Tibial nerve (tissue), 4 donors: ENCODE measurements around the gene GPX6. TPM values are rescaled to one million over a fixed set of nuclear protein-coding genes. Genes with fewer than 3 reads are reported as not detected.

ENCODE experiments used
- DNase-seq, 2 donors: peaks; one replicate each; pipeline ENCODE4 v3.0.0-alpha.2; 2019; ENCODE audit warnings: low spot score in 2 of 2
- H3K27ac ChIP-seq, 4 donors: fragments of 200-600 bp; sonication (generic) in 3 of 4; one replicate each; pipeline ENCODE4 v1.5.1; 2017 to 2019; ENCODE audit warnings: mild to moderate bottlenecking in 1 of 4
- H3K27me3 ChIP-seq, 2 donors: fragments of 200-600 bp; sonication (generic) in 1 of 2; one replicate each; pipeline versions ENCODE4 v1.5.1 to v1.6.0; 2017 to 2019
- H3K36me3 ChIP-seq, 3 donors: fragments of 200-600 bp; sonication (generic); one replicate each; pipeline ENCODE4 v1.5.1; 2018 to 2019
- H3K4me1 ChIP-seq, 4 donors: fragments of 200-600 bp; sonication (generic) in 3 of 4; one replicate each; pipeline ENCODE4 v1.5.1; 2017 to 2019
- H3K4me3 ChIP-seq, 4 donors: fragments of 200-600 bp; sonication (generic) in 3 of 4; one replicate each; pipeline ENCODE4 v1.5.1; 2017 to 2019; ENCODE audit warnings: mild to moderate bottlenecking in 1 of 4, moderate library complexity in 1 of 4
- H3K9me3 ChIP-seq, 4 donors: fragments of 200-600 bp; sonication (generic) in 3 of 4; one replicate each; pipeline ENCODE4 v1.5.1; 2017 to 2019
- EP300 ChIP-seq, 2 donors: sonication (generic); formaldehyde crosslinking; IDR thresholded peaks; one replicate each; pipeline ENCODE4 v1.6.1; 2017; ENCODE audit warnings: antibody characterized with exemption in 2 of 2, mild to moderate bottlenecking in 1 of 2
- POLR2A ChIP-seq, 2 donors: fragments of 450-650 bp; IDR thresholded peaks; one replicate each; pipeline ENCODE4 v1.6.1; 2017; ENCODE audit warnings: antibody characterized with exemption in 2 of 2, mild to moderate bottlenecking in 2 of 2, moderate library complexity in 2 of 2
- WGBS, 2 donors: methylation state at CpG; one replicate each; pipeline ENCODE4 v1.1.5; 2018; 5-methylcytosine and 5-hydroxymethylcytosine counted together
- total RNA-seq, 4 donors: library from RNA; depleted of rRNA; stranded (reverse); fragments of >200 nt; gene quantifications; one replicate each; pipeline ENCODE4 v1.1.0, GENCODE V29; 2016
- TF ChIP-seq, protein P1 (sequence below), 5 experiments: fragments of 200-600 bp in 3 of 5; fragments of 450-650 bp in 2 of 5; sonication (generic) in 3 of 5; IDR thresholded peaks; one replicate each; pipeline ENCODE4 v1.5.1; 2016 to 2019; ENCODE audit warnings: antibody characterized with exemption in 5 of 5, mild to moderate bottlenecking in 3 of 5, moderate library complexity in 2 of 5

The GPX6 gene
- total RNA-seq, 4 donors from 2014 or later = not detected

DNA sequence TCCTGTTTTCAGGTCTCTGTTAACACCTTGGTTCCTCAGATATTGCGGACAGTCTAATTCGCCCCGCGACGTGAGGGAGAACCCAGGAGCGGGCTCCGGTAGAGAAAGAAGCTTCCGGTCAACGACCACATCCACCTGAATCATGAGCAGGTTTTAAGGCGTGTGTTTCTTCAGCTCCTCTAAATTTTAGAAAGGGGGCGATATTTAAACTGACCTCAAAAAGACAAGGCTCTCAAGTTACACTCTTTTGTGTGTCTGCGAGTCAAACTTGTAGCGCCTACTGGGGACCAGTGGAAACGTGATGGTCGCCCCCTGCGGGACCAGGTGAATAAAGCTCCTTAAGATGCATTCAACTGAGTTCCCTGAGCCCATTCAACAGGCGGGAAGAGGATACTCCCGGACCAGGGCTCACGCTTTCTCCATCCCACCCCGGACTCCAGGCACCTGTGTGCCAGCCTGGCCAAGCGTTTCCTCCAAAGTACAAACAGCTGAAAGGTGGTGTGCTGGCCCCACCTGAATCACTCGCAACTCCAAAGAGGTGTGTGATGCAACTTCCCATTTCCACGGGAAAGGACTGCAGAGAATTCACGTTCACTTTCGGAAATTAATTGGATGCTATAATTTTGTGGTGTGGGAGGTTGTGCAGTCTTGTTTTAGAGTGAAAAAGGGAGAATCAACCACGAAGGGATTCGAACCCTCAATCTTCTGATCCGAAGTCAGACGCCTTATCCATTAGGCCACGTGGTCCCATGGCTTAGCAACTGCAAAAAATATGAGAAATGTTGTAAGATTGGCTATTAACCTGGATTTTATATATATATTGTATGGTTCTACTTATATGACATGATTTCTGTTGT, 27.1 kb upstream of the GPX6 start:
- H3K27ac ChIP-seq = no peak overlapping the region
- WGBS, 2 donors = 2 to 4% methylated on average over 30 of the region's 30 CpGs
- H3K36me3 ChIP-seq = no peaks in the 10 kb centered on the region
- H3K4me1 ChIP-seq = peaks cover 0 to 19% (median 0%) of the 10 kb centered on the region in 4 donors
- H3K27me3 ChIP-seq = peaks cover 0 to 6% of the 10 kb centered on the region in 2 donors
- peak overlapping the region; percentile 7 to 40 (median 16) for H3K4me3 ChIP-seq
- TF ChIP-seq, protein P1, sequence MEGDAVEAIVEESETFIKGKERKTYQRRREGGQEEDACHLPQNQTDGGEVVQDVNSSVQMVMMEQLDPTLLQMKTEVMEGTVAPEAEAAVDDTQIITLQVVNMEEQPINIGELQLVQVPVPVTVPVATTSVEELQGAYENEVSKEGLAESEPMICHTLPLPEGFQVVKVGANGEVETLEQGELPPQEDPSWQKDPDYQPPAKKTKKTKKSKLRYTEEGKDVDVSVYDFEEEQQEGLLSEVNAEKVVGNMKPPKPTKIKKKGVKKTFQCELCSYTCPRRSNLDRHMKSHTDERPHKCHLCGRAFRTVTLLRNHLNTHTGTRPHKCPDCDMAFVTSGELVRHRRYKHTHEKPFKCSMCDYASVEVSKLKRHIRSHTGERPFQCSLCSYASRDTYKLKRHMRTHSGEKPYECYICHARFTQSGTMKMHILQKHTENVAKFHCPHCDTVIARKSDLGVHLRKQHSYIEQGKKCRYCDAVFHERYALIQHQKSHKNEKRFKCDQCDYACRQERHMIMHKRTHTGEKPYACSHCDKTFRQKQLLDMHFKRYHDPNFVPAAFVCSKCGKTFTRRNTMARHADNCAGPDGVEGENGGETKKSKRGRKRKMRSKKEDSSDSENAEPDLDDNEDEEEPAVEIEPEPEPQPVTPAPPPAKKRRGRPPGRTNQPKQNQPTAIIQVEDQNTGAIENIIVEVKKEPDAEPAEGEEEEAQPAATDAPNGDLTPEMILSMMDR (IDR thresholded peaks at IDR 0.05) = peak in 1 of 5 experiments; percentile 6
- TF ChIP-seq POLR2A (IDR thresholded peaks at IDR 0.05) = no peak
- peaks cover 0 to 11% (median 0%) of the 10 kb centered on the region in 4 donors for H3K9me3 ChIP-seq
- no peak for DNase-seq

DNA sequence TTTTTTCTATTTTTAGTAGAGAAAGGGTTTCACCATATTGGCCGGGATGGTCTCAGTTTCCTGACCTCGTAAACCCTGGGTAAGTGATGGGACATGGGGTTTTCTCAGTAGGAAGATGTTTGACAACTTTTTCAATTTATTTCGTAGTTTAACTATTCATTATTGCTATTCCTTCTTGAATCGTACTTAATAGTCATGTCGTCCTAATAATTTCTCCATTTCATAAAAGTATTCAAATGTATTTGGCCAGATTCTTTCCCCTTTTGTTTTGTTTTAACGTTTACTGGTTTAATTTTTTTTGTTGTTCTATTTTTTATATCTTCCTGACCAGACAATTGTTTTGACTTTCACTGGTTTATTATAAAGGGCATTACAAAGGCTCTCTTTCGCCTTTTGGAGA, 26.4 kb upstream of the GPX6 start:
- no peak for TF ChIP-seq POLR2A (IDR thresholded peaks at IDR 0.05)
- no peak for TF ChIP-seq EP300 (IDR thresholded peaks at IDR 0.05)
- TF ChIP-seq, protein P1 (IDR thresholded peaks at IDR 0.05) = no peak
- Histone ChIP-seq H3K4me1 (peaks cover 0 to 21% (median 0%) of the 10 kb centered on the region in 4 donors), H3K9me3 (peaks cover 0 to 11% (median 0%) of the 10 kb centered on the region in 4 donors), H3K4me3 (no peak overlapping the region), H3K27me3 (peaks cover 0 to 11% of the 10 kb centered on the region in 2 donors), H3K36me3 (no peaks in the 10 kb centered on the region), H3K27ac (no peak overlapping the region)
- DNase-seq = no peak
- WGBS, 2 donors = 53 to 57% methylated on average over 7 of the region's 7 CpGs

DNA sequence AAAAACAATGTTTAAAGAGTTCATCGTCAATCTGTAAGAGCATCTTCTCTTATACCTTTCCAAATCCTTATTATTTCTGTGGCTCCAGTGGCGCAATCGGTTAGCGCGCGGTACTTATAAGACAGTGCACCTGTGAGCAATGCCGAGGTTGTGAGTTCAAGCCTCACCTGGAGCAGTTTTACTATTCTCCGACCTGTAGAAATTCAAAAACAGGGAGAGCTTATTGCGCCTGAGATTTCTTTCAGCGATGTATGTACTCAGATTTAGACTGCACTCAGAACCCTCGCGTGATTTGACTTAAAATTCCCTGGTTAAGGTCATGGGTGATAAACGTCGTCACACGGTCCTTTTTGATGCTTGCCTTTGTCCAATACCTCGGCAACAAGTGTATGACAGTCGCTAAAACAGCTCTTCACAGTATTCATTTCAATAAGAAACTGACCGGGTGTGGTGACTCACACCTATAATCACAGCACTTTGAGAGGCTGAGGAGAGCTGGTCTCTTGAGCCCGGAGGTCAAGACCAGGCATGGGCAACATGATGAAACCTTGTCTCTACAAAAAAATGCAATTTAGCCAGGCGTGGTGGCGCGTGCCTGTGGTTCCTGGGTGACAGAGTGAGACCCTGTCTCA, 22.0 kb upstream of the GPX6 start:
- 40 to 45% methylated on average over 22 of the region's 22 CpGs for WGBS, 2 donors

DNA sequence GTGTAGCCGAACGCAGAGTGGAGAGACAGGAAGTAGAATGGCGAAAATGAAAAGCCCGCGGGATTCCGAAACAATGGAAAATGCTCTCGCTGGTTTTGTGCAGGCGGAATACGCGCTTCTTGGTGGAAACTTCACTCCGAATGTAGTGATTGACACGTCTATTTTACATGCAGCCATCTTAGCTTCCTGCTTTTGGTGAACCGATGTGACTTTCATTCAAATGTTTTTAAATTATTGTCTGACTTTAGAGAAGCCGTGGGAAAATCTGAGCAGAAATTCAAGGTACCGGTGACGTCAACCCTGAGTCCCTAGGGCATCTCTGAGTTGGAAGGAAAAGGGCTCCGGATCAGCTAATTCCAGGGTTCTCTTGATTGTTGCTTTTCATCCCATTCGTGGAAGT, 21.5 kb upstream of the GPX6 start:
- no peak for TF ChIP-seq POLR2A (IDR thresholded peaks at IDR 0.05)
- TF ChIP-seq, protein P1 (IDR thresholded peaks at IDR 0.05) = no peak
- no peak for TF ChIP-seq EP300 (IDR thresholded peaks at IDR 0.05)
- Histone ChIP-seq H3K36me3 (no peaks in the 10 kb centered on the region), H3K27me3 (peaks cover 0 to 13% of the 10 kb centered on the region in 2 donors), H3K9me3 (peaks cover 0 to 11% (median 0%) of the 10 kb centered on the region in 4 donors), H3K4me1 (peaks cover 0 to 4% (median 0%) of the 10 kb centered on the region in 4 donors), H3K27ac (no peak overlapping the region), H3K4me3 (peak overlapping the region in 1 of 4 donors; percentile 10)
- no peak for DNase-seq
- 4 to 7% methylated on average over 18 of the region's 18 CpGs for WGBS, 2 donors

More for the DNA sequence above, 22.0 kb upstream of the GPX6 start:
- H3K36me3 ChIP-seq = no peaks in the 10 kb centered on the region
- TF ChIP-seq, protein P1 (IDR thresholded peaks at IDR 0.05) = no peak
- TF ChIP-seq EP300 (IDR thresholded peaks at IDR 0.05) (no peak), POLR2A (IDR thresholded peaks at IDR 0.05) (no peak)
- H3K9me3 ChIP-seq = peaks cover 0 to 11% (median 0%) of the 10 kb centered on the region in 4 donors
- H3K4me1 ChIP-seq = peaks cover 0 to 9% (median 0%) of the 10 kb centered on the region in 4 donors
- peaks cover 0 to 11% of the 10 kb centered on the region in 2 donors for H3K27me3 ChIP-seq
- H3K4me3 ChIP-seq = no peak overlapping the region
- no peak overlapping the region for H3K27ac ChIP-seq
- DNase-seq = no peak

DNA sequence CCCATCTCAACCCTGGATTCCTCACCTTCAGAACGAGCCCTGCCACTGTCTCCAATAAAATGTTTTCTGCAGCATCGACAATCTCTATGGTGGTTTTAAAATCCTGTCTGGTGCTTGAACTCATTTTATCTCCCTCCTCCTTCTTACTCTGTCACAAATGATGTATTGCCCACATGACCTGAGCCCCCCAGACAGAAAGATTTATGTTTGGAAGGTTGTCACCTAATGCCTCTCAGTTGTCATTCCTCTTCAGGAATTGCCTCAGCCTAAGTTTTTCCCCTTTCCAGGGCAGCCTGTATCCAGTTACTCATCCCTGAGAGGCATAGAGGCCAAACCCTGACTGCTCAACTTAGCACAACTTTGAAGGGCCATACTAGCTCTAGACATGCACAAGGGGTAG, 19.3 kb upstream of the GPX6 start:
- Histone ChIP-seq H3K27me3 (peaks cover 0 to 21% of the 10 kb centered on the region in 2 donors), H3K36me3 (no peaks in the 10 kb centered on the region), H3K9me3 (no peaks in the 10 kb centered on the region), H3K4me1 (peaks cover 0 to 4% (median 0%) of the 10 kb centered on the region in 4 donors), H3K4me3 (no peak overlapping the region), H3K27ac (no peak overlapping the region)
- no peak for DNase-seq
- WGBS, 2 donors = 54 to 69% methylated on average over 2 of the region's 2 CpGs
- TF ChIP-seq, protein P1 (IDR thresholded peaks at IDR 0.05) = no peak
- TF ChIP-seq EP300 (IDR thresholded peaks at IDR 0.05) (no peak), POLR2A (IDR thresholded peaks at IDR 0.05) (no peak)
